HG03045 (cell line): ENCODE measurements around the gene NOVA2.

Experiments used
- ATAC-seq: cut with Tn5 transposase; IDR thresholded peaks from one replicate; pipeline ENCODE4 v1.9.1; 2021; ENCODE audit warnings: mild to moderate bottlenecking, moderate library complexity; ENCODE audit not compliant: unreplicated experiment

NOVA2 gene

DNA sequence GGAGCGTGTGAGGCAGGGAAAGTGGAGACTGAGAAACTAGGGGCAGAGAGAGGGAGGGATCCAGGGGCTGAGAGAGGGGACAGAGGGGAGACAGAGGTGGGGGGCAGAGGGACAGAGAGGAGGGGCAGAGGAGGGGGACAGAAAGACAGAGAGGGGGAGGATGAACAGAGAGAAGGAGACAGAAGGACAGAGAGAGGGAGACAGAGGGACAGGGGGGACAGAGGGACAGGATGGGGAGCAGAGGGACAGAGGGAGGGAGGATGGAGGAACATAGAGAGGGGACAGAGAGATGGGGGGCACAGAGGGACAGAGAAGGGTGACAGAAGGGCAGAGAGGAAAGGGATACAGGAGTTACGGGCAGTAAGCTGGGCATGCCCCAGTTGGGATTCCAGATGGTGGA is 44.4 kb downstream of the NOVA2 start:
- no peak for ATAC-seq

DNA sequence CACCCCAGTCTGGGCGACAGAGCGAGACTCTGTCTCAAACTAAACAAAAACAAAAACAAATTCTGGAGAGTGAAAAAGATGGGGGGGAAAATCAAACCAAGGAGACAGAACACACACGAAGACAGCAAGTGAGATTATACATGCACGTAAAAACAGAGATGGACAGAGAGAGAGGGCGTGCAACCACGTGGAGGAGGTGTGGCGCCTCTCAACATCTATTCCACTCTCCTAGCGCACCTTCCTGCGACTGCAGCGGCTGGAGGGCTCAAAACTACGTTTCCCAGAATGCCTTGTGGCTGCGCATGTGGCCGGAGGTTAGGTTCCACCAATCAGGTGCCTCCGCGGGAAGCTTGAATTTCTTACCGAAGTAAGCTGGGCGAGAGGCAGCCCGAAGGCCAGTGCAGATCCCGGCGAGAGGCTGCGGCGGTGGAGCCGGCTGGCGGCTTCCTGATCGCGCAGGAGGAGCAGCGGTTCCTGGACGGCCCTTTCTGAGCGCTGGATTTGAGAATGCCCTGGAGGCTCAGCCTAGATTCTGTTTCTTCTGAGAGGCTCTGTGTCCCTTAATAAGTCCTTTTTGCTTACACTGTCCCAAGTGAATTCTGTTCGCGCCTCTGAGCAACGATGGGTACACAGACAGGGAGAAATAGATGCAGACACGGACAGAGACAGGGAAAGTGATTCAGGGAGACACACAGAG is 46.0 kb downstream of the NOVA2 start:
- ATAC-seq, result peak; percentile 72

DNA sequence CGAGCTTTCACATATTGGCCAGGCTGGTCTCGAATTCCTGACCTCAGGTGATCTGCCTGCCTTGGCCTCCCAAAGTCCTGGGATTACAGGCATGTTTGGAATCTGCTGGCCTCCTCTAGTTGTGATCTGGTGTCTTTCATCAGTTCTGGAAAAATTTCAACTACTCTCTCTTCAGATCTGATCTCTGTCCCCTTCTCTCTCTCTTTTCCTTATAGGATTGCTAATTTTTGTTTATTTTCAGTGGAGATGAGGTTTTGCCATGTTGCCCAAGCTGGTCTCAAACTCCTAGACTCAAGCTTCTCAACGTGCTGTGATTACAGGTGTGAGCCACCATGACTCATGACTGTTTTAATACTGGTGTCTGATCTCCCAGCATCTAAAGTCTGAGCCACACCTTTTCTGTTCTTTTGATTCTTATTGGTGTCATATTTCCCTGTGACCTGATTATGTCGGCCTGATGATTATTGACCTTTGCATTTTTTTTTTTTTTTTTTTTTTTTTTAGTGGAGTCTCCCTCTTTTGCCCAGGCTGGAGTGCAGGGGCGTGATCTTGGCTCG is 48.7 kb downstream of the NOVA2 start:
- ATAC-seq, result no peak

DNA sequence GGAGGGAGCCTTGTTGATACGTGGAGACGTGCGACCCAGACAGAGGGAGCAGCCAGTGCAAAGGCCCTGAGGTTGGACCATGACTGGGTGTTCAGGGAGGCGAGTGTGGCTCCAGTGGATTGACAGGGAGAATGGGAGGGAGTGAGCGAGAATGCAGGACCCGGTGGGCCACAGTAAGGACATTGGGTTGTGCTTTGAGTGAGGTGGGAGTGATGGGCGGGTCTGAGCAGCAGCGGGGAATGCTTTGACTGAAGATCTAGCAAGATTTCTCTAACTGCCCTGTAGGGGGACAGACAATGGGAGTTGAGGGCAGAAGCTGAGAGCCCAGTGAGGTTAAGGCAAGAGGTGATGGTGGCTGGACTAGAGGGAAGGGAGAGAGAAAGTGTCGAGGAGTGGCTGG is 51.4 kb downstream of the NOVA2 start:
- ATAC-seq, result no peak

DNA sequence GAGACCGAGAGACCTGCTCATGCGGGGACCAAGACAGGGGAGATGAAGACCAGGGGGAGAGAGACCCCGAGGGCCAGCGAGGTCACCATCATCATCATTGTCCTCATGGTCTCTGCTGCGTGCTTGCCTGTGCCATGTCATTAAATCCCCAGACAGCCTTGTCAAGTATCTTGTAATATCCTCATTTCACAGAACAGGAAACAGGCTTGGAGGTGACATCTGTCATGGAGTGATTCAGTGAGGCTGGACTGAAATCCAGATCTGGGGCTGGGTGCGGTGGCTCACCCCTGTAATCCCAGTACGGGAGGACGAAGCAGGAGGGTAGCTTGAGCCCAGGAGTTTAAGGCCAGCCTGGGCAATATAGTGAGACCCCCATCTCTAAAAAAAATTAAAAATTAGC is 53.2 kb downstream of the NOVA2 start:
- ATAC-seq, result no peak

DNA sequence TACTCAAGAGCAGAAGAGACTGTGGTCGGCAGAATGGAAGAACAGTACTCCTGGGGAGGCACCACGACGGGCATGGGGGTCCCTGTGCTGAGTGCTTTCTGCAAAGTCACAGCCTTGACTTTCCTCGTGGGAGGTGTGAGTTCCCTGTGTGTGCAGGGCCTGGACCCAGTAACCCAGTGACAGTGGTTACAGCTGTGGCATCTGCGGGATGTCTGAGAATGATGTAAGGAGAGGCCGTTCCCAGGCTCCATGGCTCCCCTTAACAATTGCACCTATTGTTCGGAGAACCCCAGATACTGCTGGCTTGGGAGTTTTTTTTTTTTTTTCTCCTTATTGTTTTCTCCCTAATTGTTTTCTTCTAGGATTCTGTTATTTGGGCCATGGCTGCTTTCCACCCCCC is 54.0 kb downstream of the NOVA2 start:
- ATAC-seq, result no peak

DNA sequence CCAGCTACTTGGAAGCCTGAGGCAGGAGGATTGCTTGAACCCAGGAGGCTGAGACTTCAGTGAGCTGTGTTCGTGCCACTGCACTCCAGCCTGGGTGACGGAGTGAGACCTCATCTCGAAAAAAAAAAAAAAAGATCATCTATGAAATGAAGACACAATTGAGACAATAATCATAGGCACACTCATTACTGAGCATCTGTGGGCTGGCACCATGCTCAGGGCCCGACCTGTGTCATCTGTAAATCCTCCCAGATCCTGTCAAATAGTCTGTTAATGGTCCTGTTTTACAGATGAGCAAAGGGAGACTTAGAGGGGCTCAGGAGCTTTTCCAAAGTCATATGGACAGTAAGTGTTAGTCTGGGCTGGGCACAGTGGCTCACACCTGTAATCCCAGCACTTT is 54.9 kb downstream of the NOVA2 start:
- ATAC-seq, result no peak

DNA sequence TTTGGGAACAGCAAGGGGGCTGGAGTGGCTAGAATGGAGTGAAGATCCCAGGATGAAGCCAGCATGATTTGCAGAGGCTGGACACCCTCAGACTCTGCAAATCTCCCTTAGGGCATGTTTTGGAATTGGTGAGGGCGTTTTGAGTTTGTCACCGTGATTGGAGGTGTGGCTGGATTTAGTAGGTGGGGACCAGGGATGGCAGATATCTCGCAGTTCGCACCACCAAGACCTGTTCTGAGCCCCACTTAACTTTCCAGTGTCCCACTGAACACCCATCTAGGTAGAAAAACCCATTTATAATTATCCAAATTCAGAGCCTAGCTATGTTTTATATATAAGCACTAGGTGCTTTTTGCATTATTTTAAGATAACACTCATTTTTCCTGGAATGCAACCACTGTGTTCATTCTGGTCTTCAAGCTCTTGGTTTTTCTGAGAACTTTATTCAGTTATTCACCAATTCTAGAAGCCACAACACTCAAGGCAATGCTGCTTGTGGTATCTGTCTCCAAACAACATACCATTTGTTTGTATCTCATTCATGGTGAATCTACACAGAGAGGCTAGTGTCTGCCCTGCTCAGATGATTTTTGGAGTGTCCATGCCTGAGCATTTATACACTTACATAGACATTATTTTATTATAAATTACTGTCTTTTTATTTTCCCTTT is 56.1 kb downstream of the NOVA2 start:
- ATAC-seq, result no peak

DNA sequence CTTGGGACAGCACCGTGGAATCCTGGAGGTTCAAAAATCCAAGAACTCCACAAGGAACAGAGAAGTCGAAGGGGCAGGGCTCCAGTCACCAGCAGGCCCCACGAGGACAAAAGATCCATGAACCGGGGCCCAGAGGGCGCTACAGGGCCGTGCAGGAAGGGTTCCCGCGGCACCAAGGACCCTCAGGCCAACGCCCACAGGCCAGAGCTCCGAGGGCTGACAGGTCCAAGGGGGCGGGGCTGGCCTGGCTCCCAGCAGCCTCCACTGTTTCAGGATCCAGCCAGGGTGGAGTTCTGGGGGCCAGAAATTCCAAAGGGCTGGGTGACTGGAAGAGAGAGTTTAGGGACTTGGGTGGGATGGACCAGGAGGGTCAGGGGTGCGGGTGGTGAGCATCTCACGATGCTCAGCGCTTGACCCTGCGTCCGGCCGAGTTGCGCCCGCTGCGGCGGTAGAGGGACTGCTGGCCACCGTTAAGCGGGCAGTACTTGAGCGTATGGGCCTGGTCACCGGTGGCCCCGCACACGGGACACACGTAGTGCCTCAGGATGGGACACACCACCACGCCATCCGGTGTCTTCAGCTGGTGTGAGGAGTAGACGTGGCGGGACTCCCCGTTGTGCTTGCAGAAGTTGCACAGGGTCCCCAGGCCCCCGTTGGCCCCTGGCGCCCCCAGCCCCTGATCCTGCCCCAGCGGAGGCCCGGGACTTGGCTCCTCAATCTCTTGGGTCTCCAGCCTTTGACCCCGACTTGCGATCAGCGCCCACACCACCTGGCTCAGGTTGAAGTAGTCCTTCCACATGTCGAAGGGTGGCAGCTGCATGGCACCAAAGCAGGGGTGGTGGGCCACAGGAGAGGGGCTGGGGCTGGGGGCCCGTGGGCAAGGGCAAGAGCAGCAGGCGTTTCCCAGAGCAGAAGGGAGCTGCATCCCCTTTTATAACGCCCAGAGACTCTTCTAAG is 59.5 kb downstream of the NOVA2 start, which contains the start of gene NANOS2:
Gene NANOS2 (minus strand): TSS at position 905 of the 957 bp plus-strand sequence. CDS start 85 bp downstream, at position 820.
- no peak for ATAC-seq

DNA sequence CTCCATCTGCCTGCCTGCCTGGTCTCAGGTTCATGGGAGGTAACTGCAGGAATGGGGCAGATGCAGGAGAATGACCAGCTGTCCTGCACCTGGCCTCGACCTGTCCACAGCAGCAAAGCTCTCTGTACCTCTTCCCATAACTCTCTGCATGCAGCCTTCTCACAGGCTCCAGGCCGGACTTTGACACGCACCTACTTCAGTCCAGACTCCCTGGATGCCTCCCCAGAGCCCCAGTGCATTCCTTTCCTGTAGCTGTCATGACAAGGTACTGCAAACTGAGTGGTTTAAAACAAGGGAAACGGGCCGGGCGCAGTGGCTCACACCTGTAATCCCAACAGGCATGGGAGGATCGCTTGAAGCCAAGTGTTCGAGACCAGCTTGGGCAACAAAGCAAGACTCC is 62.4 kb downstream of the NOVA2 start:
- ATAC-seq, result no peak

DNA sequence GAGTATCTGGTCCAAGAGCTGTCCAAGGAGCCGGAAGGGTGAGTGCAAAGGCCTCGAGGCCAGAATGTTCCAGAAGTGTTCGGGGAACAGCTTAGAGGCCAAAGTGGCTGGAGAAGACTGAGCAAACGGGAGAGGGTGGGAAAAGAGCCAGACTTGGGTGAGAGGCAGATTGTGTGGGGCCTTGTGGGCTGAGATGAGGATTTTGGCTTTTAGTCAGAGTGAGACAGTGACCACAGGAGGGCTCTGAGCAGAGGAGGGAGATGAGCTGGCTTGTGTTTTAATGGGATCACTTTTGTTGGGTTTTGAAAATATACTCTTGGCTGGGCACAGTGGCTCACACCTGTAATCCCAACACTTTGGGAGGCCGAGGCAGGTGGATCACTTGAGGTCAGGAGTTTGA is 64.7 kb downstream of the NOVA2 start:
- ATAC-seq, result no peak

DNA sequence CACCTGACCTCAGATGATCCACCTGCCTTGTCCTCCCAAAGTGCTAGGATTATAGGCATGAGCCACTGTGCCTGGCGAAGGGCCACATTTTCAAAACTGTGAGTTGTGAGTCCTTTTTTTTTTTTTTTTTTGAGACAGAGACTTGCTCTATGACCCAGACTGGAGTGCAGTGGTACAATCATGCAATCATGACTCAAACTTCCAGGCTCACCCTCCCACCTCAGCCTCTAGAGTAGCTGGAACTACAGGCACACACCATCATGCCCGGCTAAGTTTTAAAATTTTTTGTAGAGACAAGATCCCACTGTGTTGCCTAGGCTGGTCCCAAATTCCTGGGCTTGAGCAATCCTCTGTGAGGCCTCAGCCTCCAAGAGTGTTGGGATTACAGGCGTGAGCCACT is 67.4 kb downstream of the NOVA2 start:
- ATAC-seq, result no peak

DNA sequence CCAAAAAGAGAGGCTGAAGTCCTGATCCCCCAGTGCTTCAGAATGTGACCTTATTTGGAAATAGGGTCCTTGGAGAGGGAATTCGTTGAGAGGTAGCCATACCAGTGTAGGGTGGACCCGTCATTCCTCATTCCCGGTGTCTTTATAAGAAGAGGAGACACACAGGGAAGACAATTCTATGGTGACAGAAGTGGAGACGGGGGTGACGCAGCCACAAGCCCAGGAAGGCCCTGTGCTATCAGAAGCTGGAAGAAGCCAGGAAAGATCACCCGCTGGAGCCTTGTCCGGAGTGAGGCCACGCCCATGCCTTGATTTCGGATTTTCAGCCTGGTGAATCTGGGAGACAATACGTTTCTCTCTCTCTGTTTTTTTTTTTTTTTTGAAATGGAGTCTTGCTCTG is 68.7 kb downstream of the NOVA2 start:
- no peak for ATAC-seq

DNA sequence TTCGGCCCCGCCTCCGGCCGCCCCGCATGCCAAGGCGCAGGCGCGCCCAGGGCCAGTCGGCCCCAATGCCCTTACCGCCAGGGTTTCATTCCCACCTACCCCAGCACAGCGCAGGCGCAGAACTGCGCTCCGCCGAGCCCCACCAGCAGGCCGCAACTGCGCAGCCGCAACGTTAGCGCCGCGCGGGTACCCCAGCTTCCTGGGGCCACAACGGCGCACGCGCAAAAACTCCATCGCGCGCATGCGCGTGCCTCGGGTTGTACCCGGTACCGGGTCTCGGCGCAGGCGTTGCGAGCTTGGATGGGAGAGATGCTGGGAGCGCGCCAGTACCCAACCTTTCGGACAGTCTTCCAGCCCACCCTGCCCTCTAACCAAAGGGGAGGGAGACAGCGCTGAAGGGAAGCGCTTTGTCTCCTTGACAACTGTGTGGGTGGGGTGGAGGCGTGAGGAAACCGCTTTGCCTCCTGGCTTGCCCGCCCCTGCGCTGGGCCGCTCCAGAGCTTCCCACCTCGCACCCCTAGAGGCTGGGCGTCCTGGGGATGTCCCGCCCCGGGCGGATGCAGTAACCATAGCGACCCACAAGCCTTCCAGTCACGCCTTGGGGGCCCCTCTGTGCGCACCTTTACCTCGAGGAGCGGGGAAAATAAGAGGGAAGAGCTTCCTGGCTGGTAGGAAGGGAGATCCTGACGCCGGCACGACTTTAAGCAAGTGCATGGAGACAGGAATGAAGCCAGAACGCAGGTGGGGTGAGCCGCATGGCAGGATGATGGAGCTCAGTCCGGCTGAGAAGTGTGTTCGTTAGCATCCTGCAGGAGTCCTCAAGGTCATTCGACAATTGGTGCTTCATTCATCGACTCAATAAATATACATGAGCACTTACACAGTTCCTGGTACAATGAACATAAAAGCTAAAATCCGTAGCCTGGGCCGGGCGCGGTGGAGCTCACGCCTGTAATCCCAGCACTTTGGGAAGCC is 70.7 kb downstream of the NOVA2 start:
- peak; percentile 82 for ATAC-seq

DNA sequence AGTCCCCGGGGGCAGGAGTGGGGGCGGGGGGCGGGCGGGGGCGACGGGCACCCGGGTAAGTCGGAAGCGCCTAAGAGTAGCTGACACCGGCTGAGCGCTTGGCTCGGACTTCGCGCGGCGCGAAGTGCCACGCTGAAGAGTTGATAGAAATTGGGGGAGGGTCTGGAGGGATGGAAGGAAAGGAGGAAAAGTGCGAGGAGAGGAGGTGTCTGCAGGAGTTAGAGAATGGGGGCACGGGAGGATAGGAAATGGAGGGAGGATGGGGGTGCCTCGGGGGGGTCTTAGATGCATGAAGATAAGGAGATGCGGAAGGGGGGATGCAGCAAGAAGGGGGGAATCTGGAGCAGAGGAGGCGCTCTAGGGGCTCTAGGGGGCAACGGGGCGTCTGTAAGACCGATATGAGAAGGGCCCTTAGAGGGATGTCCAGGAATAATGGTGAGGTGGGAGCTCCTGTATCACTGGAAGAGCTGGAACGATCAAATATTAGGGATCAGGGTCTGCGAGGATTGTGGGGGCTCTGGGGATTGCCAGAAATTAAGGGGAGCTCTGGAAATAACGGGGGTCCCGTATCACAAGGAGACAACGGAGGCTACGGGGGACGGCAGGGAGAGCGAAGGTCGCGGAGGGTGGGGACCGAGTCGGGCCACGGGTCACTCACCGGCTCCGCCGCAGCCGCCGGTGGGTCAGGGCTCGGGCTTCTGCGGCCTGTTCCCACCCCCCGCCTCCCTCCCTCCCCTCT is 71.6 kb downstream of the NOVA2 start, which contains the start of gene MYPOP:
Gene MYPOP (minus strand): TSS at position 702 of the 739 bp plus-strand sequence. CDS start 840 bp downstream, outside the sequence.
- ATAC-seq, result no peak

DNA sequence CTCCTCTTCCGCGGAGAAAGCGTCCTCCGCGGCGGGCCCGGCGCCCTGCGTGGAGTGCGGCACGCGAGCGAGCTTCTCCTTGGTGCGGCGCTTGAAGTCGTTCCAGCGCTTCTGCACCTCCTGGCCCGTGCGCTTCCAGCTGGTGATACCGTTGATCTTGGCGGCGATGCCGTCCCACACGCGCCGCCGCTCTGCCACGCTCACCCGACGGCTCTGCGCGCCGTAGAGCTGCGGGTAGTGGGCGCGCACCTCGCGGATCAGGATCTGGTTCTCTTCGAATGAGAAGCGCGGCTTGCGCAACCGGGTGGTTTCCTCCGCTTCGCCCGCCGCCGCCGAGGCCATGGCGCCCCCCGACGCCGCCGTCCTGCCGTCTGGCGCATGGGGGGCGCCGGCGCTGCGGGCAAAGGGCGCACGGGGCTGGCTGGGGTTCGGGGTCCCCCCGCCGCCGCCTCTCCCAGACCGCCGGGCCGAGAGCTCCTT is 72.2 kb downstream of the NOVA2 start:
- no peak for ATAC-seq

DNA sequence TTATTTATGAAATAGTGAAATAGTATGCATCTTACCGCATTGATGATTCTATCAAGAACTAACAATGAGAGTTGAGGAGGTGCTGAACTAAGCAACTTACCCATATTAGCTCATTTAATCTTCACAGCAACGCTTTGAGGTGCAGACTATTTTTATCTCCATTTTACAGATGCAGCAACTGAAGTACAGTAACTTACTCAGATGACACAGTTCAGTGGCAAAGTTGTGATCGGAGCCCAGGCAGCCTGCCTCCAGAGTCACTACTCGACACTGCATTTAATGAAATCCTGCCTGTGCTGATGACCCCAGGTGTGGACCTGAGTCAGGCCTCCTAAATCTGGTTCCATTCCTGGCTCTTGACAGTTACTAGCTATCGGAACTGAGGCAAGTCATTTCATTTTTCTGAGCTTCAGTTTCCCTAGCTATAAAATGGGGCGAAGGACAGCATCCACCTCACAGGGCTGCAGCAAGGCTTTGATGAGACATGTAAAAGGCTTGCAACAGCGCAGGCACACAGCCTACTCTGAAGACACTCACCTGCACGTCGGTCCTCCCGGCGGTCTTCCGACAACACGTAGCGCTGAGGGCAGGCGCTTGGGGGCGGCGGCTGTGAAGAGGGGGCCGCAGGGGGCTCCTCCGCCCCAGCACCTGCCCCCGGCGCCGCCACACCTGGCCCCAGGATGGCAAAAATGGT is 72.8 kb downstream of the NOVA2 start:
- ATAC-seq, result no peak

DNA sequence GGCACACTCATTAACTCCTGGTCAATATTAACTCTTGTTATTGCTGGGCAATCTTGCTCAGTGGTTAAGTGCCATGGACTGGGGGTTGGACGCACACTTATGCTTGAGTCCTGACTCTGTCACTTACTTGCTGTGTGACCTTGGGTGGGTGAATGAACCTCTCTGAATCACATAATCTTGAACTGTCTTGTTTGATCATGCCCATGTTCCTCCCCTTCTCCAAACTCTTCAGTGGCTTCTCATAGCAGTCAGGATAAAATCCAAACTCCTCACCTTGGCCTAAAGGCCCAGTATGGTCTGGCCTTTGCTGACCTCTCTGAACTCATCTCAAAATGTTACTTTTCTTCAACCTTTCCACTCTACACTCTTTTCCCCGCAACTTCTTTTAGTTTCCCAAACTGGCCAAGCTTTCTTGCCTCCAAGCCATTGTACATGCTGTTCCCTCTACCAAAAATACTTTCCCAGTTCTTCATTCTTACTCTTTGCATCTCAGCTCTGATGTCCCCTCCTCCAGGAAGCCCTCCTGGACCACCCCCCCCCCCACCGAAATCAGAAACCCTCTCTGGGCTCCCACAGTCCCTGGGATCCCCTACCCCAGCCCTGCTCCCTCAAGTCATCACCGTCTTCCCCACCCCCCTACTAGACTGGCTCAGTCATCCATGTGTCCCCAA is 73.6 kb downstream of the NOVA2 start:
- ATAC-seq, result no peak
